Measurements from ENCODE around the gene PEX3.
"Not testable (repeated sequence)": the region's sequence is repeated elsewhere in the genome, so short reads cannot be mapped to it uniquely, and the experiment has no call there.

Gene PEX3, protein sequence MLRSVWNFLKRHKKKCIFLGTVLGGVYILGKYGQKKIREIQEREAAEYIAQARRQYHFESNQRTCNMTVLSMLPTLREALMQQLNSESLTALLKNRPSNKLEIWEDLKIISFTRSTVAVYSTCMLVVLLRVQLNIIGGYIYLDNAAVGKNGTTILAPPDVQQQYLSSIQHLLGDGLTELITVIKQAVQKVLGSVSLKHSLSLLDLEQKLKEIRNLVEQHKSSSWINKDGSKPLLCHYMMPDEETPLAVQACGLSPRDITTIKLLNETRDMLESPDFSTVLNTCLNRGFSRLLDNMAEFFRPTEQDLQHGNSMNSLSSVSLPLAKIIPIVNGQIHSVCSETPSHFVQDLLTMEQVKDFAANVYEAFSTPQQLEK

DNA sequence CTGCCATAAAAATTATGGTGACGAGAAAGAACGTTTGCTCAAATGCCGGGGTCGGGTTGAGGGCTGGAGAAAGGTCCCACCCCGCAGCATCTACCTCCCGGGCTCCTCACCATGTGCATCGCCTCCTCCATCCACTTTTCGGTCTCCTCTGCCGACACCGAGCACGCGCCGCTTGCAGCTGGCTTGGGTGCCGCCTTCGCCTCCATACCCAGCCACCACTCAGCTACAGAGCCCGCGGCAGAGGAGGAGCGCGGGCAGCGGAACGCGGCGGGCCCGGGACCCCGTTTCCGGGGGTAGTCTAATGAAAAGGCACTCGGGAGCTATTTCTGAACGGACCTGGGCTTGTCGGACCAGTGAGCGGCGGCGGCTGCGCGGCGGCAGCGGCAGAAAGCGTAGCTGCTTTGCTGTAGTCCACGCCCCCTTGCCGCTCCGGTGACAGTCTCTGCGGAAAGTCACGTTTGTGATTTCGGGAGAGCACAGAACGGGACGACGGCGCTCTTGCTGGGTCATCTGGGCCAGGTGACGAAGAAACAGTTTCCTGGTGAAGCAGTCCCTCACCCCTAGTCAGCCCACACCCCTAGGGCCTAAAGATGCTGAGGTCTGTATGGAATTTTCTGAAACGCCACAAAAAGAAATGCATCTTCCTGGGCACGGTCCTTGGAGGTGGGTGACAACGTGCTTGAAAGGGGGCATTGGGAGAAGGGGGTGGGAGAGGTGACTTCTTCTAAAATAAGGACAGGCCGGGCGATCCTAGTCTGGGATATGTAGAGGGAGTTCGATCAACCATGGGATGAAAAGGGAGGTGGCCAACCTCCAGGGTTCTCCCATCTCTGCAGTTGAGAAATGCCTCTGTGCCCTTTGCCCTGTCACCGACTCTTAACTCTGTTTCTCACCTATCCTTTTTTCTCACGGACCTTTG, at the start of gene PEX3, which contains the start of gene ADAT2:
Gene PEX3 (plus strand): TSS at position 353 of the 919 bp plus-strand sequence. CDS start 238 bp downstream, at position 591.
Gene ADAT2 (minus strand): TSS at position 243 of the 919 bp plus-strand sequence. CDS start 37 bp downstream, at position 206.
- DNase-seq: peak; percentile 86 to 87

DNA sequence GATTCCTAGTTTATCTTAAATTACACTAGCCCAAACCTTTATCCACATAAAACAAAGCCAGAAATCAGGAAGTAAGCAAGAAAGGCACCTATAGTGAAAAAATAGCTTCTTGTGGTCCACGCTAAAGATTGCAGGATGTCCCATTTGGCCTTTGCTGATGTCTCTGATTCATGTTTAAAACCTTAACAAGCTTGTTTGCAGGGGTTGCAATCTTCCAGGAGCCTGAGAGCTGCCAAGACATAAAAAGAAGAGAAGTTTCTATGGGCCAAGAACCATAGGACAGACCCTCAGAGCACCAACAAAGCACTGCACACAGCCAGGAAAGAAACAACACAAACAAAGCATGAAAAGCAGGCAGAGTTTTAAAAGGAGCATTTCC, 49.5 kb upstream of the PEX3 start:
- no peak for DNase-seq

DNA sequence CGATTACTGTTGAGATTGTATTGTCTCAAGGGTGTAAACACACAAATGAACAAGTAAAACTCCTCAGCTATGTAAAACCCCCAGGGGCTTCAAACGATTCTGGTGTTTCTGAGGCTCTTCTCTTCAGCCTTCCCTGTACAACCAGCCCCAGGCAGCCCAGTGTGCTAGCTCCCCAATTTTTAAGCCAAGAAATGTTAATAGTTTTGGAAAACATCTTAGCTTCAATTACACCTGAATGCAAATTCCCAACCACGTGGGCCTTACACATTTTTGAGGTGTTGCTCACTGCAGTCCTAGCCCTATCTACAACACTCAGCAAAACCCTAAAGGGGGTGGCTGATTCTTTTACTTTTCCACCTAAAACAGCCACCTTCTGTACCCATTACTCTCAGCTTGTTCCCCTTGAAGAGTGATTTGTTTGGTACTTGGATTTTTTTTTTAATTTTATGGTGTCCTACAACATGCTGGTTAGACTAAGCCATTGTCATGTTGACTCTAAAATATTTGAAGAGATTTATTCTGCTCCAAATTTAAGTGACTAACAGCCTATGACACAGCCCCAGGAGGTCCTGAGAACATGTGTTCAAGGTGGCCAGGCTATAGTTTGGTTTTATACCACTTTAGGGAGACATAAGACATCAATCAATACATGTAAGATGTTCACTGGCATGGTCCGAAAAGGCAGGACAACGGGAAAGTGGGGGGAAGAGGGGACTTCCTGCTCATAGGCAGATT, 48.8 kb upstream of the PEX3 start:
- DNase-seq: no peak

DNA sequence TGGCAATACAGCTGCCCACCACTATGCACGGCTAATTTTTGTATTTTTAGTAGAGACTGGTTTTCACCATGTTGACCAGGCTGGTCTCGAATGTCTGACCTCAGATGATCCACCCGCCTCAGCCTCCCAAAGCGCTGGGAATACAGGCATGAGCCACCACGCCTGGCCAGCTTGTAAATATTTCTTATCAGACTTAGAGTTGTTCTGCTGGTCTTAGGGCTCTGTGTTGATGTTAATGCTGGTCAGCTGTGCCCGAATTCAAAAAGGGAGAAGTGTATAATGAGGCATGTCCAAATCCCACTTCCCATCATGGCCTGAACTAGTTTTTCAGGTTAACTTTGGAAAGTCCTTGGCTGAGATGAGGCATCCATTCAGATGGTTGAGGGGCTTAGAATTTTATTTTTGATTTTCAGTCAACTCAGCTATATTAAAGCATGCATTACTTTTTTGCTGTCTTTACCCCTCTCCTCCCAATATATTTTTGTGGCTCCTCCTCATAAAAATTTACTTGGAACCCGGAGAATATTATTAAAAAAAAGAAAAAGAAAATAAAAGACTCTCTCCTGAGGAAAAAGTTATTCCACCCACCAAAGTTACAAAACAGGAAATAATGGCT, 47.8 kb upstream of the PEX3 start:
- DNase-seq: no peak

GRCh38 chr6:143405373-143406154, 45.0 kb upstream of the PEX3 start:
- DNase-seq: no peak

DNA sequence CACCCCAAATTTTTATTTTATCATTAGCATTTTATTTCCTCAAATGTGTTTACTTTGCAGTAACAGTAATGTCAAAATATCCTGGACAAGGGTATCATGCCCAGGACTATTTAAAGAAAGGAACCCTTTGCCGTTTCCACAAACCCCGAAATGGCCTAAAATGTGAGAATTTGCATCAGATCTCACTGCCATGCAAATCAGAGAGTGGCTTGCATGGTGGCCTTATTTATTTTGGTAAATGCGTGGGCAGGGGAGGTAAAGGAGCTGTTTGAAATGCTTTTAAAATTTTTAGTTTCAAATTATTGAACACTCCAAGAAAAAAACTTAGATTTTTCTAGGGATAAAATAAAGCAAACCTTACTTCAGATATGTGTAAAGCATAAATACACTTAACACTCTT, 43.9 kb upstream of the PEX3 start:
- DNase-seq: no peak

DNA sequence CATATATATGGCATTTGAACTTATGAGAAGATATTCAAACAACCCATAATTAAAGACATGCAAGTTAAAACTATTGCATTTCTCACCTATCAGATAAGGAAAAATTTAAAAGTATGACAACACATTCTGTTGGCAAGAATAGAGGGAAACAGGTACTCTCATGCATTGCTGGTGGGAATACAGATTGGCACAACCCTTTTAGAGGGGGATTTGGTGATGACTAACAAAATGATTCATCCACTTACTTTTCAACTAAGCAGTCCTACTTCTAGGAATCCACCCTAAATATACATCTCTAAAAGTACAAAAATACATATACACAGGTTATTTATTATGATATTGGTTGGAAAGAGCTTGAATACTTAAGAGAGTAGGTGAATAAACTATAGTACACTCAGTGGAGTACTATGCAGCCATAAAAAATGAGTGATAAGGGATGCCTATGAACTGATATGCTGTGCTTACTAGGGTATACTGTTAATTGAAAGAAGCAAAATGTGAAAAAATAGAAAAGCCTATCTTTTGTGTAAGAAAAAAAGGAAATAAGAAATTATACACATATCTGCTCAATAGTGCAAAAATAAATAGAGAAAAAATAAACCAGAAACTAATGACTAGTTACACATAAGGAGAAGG, 42.3 kb upstream of the PEX3 start:
- DNase-seq: no peak

DNA sequence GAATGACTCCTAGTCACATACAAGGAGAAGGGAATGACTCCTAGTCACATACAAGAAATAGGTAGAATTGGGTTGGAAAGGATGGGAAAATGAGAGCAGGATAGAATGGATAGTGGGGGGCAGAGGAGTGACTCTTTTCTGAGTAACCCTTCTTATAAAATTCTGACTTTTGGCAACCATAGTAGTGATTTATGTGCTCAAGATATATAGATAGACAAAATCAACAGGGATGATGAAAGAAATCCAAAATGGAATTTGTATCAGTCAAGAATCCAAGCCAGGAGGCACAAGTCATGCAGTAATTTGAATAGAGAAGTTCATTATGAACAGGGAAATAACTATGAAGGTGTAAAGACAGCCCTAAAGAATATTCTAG, 41.8 kb upstream of the PEX3 start:
- DNase-seq: no peak

- DNase-seq: no peak
These were observed 39.7 kb upstream of the PEX3 start for GRCh38 chr6:143410859-143411270.

DNA sequence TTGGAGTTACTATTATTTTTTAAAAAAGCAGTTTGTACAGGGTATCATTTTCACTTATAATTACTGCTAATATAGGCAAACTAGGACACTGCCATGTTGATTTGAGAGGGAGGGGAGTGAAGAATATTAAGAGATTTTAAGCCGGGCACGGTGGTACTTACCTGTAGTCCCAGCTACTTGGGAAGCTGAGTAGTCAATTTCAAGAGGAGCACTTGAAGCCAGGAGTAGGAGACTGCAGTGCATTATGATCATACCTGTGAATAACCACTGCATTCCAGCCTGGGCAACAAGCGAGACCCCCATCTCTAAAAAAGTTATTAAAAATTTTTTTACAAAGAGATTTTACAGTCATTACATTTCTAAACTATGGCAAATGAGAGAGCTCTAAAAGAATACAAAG, 35.8 kb upstream of the PEX3 start:
- no peak for DNase-seq

DNA sequence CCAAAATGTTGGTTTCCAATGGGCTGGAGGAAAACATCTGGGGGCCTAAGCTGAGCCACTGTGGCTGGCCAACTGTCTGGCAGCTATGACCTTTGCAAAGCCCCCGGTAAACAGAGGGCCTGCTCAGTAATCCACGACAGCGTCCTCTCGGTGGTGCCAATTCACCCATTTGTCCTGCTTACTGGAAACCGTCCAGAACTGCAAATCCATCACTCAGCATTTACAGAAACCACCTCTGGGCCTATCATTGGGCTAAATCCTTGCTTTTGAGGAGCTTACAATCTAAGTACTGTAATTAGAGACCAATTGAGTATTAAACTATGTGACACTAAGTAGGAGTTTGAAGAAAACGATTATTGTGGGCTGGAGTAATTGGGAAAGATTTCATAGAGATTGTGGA, 31.1 kb upstream of the PEX3 start:
- no peak for DNase-seq

GRCh38 chr6:143426026-143426425, 24.6 kb upstream of the PEX3 start:
- DNase-seq: no peak

DNA sequence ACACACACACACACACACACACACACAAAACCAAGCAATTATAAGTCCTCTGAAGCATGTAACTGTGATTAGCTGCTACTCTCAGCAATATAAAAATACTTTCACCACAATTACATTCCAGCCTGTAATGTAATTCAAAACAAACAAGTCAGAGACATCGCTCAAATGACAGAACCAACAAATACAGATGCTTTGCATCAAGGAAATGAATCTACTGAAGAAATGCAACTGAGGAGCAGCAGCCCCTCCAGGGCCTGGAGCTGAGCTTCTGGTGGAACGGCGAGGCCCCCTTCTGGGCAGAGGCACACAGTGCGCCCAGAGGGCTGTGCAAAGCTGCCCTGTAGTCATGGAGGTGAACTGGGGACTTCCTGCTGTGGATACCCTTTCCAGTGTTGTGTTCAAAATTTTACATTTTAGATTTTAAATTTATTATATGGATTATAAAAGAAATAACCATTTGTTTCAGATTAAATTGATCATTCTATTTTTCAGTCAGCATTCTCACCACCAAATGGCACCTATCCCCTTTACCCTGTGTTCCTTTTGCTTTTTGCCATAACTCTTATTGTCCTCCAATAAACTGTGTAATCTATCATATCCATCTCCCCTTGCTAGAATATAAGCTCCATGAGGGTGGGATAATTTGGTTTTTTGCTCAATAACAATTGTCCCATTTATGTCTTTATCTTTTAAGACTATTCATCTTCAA, 23.3 kb upstream of the PEX3 start:
- peak; percentile 56 to 71 for DNase-seq

DNA sequence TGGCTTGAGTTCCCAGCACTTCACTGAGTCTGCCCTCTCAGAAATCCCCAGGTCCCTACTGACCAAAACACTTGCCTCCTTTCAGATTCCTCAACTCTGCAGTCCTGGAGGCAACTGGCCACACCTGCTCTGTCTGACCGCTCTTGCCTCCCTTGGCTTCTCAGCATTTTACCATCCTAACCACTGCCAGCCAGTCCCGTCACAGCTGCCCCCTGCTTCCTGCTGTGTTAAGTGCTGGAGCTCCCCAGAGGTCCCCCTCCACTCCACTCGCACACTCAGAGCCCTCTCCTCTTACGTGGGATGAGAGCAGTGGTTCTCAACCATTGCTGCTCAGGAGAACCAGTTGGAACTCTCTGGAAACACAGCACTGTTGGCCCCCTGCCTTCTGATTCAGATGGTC, 20.6 kb upstream of the PEX3 start:
- no peak for DNase-seq

DNA sequence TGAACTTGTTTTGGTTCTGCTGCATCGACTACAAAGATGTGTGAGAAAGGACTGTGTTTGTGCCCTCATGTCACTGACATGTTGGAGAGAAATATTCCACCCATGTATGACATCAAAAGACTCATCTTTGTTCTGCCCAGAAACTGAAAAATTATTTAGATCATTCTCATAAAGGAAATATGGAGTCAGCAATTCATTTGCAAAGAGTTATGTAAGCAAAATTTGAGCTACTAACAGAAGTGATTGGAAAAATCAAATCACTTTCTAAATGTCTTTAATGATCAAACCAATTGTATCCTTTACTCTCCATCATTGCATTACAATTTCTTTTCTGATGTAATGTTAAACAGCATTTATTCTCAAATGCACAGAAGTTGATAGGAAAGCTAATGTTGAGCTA, 19.4 kb upstream of the PEX3 start:
- no peak for DNase-seq

GRCh38 chr6:143432588-143432987, 18.0 kb upstream of the PEX3 start:
- DNase-seq: no peak

DNA sequence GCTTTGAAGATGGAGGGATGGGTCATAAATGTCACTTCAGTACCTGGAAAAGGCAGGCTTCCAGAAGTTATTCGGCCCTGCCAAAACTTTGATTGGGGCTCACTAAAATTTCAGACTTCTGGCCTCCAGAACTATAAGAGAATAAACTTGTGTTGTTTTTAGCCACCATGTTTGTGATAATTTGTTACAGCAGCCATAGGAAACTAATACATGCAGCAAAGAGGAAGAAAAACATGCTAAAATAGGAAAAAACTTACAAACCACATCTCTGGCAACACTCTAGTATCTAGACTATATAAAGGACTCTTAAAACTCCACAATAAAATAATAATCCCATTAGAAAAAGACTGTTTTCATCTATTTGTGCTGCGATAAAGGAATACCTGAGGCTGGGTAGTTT, 9.6 kb upstream of the PEX3 start:
- DNase-seq: no peak

DNA sequence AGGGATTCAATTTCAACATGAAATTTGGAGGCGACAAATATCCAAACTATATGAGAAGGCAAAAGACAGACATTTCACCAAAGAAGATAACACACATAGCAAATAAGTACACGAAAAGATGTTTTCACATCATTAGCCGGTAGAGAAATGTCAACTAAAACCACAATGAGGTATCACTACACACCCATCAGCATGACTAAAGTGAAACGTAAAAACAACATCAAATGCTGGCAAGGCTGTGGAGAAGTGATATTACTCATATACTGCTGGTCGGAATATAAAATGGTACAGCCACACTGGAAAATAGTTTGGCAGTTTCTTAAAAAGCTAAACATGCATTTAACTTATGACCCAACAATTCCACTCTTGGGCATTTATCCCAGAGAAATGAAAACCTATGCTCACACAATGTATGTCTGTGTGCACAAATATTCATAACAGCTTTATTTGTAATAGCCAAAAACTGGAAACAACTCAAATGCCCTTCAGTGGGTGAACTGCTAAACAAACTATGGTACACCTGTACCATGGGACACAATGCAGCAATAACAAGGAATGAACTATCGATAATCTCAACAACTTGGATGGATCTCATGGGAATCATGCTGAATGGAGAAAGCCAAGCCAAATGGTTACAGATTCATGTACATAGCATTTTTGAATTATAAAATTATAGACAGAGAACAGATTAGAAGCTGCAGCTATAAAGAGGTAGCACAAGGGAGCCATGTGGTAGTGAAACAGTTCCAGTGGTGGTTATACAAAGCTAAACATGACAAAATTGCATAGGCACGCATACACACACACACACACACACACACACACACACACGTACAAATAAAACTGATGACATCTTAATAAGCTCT, 8.7 kb upstream of the PEX3 start:
- DNase-seq: no peak

DNA sequence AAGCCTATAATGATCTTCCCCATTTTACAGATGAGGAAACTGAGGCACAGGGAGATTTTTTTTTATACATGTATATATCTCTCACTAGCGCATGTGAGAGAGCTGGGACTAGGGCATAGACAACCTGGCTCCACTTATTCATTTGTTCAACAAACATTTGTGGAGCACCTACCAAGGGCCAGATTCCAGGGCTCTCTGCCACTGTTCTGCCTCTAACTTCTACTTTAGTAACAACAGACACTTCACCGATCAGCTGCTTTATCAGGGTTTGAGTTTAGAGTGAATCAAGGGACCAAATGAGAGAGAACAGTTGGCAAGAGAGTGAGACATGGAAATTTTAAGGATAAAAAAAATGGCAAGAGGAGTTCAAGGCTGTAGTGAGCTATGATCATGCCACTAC, 7.5 kb upstream of the PEX3 start:
- no peak for DNase-seq

DNA sequence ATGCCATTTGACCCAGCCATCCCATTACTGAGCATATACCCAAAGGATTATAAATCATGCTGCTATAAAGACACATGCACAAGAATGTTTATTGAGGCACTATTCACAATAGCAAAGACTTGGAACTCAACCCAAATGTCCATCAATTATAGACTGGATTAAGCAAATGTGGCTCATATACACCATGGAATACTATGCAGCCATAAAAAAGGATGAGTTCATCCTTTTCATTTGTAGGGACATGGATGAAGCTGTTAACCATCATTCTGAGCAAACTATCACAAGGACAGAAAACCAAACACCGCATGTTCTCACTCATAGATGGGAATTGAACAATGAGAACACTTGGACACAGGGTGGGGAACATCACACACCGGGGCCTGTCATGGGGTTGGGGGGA, 2.7 kb upstream of the PEX3 start:
- not testable (repeated sequence) for DNase-seq
